ENCODE data around the gene YWHAG. TPM values are rescaled to one million over a fixed set of nuclear protein-coding genes. Genes with fewer than 3 reads are reported as not detected.
A peak's percentile ranks its signal among the peaks of the same experiment; 100 is the strongest.
"Not testable (repeated sequence)": the region's sequence is repeated elsewhere in the genome, so short reads cannot be mapped to it uniquely, and the experiment has no call there.

YWHAG gene
- total and polyA plus RNA-seq, 3 donors from 2014 or later = 67.4 to 80.2 (median 78.4) TPM

- no peaks in the 10 kb centered on the region for H3K27me3 ChIP-seq
- WGBS, 2 donors = 88 to 91% methylated on average over 10 of the region's 10 CpGs
- no peaks in the 10 kb centered on the region for H3K9me3 ChIP-seq
- no peaks in the 10 kb centered on the region for H3K4me1 ChIP-seq
- intact Hi-C loops (cut with DNase I; ENCODE audit: low total_unique reads) = no loop called here
- H3K36me3 ChIP-seq (ENCODE audit: low read depth, missing control alignments) = no peaks in the 10 kb centered on the region
- no peak for TF ChIP-seq CTCF (IDR thresholded peaks at IDR 0.05)
- DNase-seq = no peak
- H3K4me3 ChIP-seq = no peak overlapping the region
- no peak overlapping the region for H3K27ac ChIP-seq
Observed at GRCh38 chr7:76403780-76404494, 45.1 kb upstream of the YWHAG start.

DNA sequence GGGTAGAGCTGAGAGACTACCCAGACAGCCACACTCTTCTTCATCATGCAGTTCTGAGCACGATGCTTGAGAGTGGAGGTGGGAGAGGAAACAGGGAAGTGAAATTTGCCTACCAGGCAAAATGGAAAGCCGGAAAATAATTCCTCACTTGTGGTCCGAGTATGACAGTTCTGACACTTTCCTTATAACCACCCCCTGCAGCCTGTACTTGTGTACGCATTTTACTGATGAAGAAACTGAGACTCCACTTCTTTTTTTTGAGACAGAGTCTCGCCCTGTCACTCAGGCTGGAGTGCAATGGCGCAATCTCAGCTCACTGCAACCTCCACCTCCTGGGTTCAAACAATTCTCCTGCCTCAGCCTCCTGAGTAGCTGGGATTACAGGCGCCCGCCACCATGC is 44.3 kb upstream of the YWHAG start:
- H3K27ac ChIP-seq; intact Hi-C loops (cut with DNase I; ENCODE audit: low total_unique reads); H3K4me3 ChIP-seq; H3K27me3 ChIP-seq; H3K9me3 ChIP-seq; DNase-seq; H3K36me3 ChIP-seq (ENCODE audit: low read depth, missing control alignments); H3K4me1 ChIP-seq: not testable (repeated sequence)
- 80 to 83% methylated on average over 8 of the region's 8 CpGs for WGBS, 2 donors

- no peak overlapping the region for H3K4me3 ChIP-seq
- no peak overlapping the region for H3K27ac ChIP-seq
- no peak for TF ChIP-seq CTCF (IDR thresholded peaks at IDR 0.05)
- TF ChIP-seq POLR2A (IDR thresholded peaks at IDR 0.05) = no peak
- no peak for DNase-seq
- H3K4me1 ChIP-seq = no peaks in the 10 kb centered on the region
- 94 to 95% methylated on average over 19 to 23 of the region's 23 CpGs for WGBS, 2 donors
- intact Hi-C loops (cut with DNase I; ENCODE audit: low total_unique reads) = no loop called here
- H3K36me3 ChIP-seq (ENCODE audit: low read depth, missing control alignments) = no peaks in the 10 kb centered on the region
- no peaks in the 10 kb centered on the region for H3K9me3 ChIP-seq
- no peaks in the 10 kb centered on the region for H3K27me3 ChIP-seq
Observed at GRCh38 chr7:76400248-76400647, 41.5 kb upstream of the YWHAG start.

DNA sequence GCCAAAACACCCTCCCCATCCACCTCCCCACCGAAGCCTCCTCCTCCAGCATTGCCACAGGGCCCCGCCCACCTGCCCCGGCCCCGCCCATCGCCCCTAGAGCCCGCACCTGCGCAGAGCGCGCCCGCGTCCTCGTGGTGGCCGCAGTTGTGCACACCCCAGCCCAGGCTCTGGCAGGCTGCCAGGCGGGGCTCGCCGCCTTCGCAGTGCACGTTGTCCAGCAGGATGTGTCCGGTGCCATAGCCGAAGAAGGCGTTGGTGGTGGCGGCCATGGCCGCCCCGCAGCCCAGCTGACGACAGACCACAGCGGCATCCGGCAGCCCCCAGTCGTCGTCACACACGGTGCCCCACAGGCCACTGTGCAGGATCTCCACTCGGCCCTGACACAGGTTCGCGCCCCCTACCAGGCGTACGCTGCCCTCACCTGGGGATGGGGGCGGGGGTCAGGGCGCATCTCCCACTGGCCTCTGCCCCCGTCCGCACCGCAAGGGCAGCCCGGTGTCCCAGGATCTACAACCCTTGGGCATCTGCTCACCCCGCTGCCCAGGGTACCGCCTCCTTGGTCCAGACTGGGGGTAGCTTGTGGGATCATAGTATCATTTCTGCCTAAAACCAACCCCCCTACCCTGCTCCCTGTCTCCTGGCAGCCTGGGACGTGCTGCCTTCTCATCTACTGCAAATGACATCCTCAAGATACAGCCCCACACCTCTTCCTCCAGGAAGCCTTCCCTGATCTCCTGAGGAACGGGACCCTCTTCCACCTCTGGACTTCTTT is 38.8 kb upstream of the YWHAG start:
- Histone ChIP-seq H3K4me3 (peak overlapping the region; percentile 34 to 45), H3K27ac (no peak overlapping the region), H3K36me3 (ENCODE audit: low read depth, missing control alignments) (no peaks in the 10 kb centered on the region), H3K27me3 (no peaks in the 10 kb centered on the region), H3K4me1 (peaks cover 8% of the 10 kb centered on the region), H3K9me3 (no peaks in the 10 kb centered on the region)
- peak; percentile 85 for DNase-seq
- intact Hi-C loops (cut with DNase I; ENCODE audit: low total_unique reads) = no loop called here
- no peak for TF ChIP-seq POLR2A (IDR thresholded peaks at IDR 0.05)
- TF ChIP-seq CTCF (IDR thresholded peaks at IDR 0.05) = no peak
- WGBS, 2 donors = 19 to 45% methylated on average over 4 to 31 of the region's 45 CpGs

- intact Hi-C loops (cut with DNase I; ENCODE audit: low total_unique reads) = no loop called here
- no peak for DNase-seq
- TF ChIP-seq CTCF (IDR thresholded peaks at IDR 0.05) = no peak
- TF ChIP-seq POLR2A (IDR thresholded peaks at IDR 0.05) = no peak
- Histone ChIP-seq H3K4me3 (no peak overlapping the region), H3K4me1 (peaks cover 10% of the 10 kb centered on the region), H3K27ac (no peak overlapping the region), H3K27me3 (no peaks in the 10 kb centered on the region), H3K36me3 (ENCODE audit: low read depth, missing control alignments) (no peaks in the 10 kb centered on the region), H3K9me3 (no peaks in the 10 kb centered on the region)
- WGBS, 2 donors = 53 to 54% methylated on average over 8 of the region's 8 CpGs
Observed at GRCh38 chr7:76396864-76397263, 38.1 kb upstream of the YWHAG start.
